Skeletal muscle tissue (tissue), 4 donors: ENCODE results near the gene SLC47A1. TPM values are rescaled to one million over a fixed set of nuclear protein-coding genes. Genes with fewer than 3 reads are reported as not detected.

ENCODE experiments used
- H3K27ac ChIP-seq: one replicate; pipeline ENCODE4 v1.7.0; 2013; ENCODE audit warnings: mild to moderate bottlenecking, low read depth, low read length, inconsistent platforms
- H3K27me3 ChIP-seq, 3 donors: one replicate each; pipeline ENCODE4 v1.7.0; 2013; ENCODE audit warnings: low read length in 3 of 3; ENCODE audit not compliant: control insufficient read depth in 3 of 3, insufficient read depth in 3 of 3
- H3K36me3 ChIP-seq, 3 donors: one replicate each; pipeline ENCODE4 v1.7.0; 2013; ENCODE audit warnings: low read length in 3 of 3; ENCODE audit not compliant: control insufficient read depth in 3 of 3, insufficient read depth in 3 of 3
- H3K4me1 ChIP-seq, 3 donors: one replicate each; pipeline ENCODE4 v1.7.0; 2013; ENCODE audit warnings: low read length in 3 of 3, mild to moderate bottlenecking in 3 of 3; ENCODE audit not compliant: control insufficient read depth in 3 of 3, insufficient read depth in 3 of 3
- H3K4me3 ChIP-seq, 3 donors: one replicate each; pipeline ENCODE4 v1.7.0; 2013; ENCODE audit warnings: low read length in 3 of 3
- H3K9ac ChIP-seq, 3 donors: one replicate each; pipeline ENCODE4 v1.7.0; 2013; ENCODE audit warnings: low read length in 3 of 3, mild to moderate bottlenecking in 3 of 3, moderate library complexity in 2 of 3, low read depth in 1 of 3
- H3K9me3 ChIP-seq, 3 donors: one replicate each; pipeline ENCODE4 v1.7.0; 2013; ENCODE audit warnings: low read length in 3 of 3; ENCODE audit not compliant: control insufficient read depth in 3 of 3
- total RNA-seq: library from RNA; depleted of rRNA; stranded (reverse); fragments of >200 nt; gene quantifications from one replicate; pipeline ENCODE4 v1.2.3, GENCODE V29; 2014
- donor health status: Osteomylitis.

Gene SLC47A1
- total RNA-seq, 1 donor from 2014 or later, result 0.52 TPM

DNA sequence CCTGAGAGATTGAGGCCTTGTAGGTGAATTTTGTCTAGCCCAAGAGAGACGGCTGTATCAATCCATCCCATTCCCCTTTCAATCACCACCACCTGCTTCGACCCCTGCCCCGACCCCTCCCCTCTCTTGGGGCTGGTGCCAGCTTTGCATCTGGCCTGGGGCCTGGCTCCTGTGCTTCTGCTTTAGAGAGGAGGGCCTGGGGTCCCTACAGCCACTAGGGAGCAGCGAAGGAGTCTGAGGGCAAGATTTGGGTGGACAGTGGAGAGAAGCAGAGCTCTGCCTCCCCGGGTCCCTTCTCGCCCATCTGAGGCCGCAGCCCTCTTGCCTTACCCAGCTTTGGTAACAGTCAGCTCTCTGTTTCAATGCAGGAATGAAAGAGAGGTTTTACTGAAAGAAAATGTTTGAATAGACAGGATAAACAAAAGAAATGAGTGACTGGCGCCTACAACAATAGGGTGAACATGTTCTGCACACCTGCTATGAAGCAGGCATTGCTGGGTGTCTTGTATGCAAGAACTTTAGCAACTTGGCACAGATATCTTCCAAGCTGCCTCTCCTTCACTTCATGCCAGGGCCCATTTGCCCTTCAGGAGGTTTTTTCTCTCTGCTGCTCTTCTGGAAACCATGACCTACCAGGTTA is 57.4 kb downstream of the SLC47A1 start:
- H3K9me3 ChIP-seq, result no peaks in the 10 kb centered on the region
- no peaks in the 10 kb centered on the region for H3K27me3 ChIP-seq
- H3K27ac ChIP-seq, result no peak overlapping the region
- H3K4me3 ChIP-seq, result no peak overlapping the region
- no peak overlapping the region for H3K9ac ChIP-seq
- H3K4me1 ChIP-seq, result no peaks in the 10 kb centered on the region
- H3K36me3 ChIP-seq, result no peaks in the 10 kb centered on the region

DNA sequence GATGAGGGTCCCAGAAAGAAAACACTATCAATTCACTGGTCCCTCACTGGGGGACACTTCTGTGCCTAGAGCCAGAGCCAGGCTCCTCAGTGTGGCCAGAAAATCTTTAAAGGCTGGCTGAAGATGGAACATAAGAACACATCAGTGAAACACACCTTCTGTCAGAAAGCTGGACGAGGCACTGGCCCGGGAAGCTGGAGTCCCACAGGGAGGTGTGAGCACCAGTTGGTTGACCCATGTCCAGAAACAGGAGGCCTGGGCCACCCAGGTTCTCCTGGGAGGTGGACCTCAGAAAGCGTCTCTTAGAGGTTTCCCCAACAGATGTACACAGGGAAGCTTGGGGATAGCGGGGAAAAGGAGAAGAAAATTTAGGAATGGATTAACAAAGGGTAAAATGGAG is 58.7 kb downstream of the SLC47A1 start:
- H3K27me3 ChIP-seq, result no peaks in the 10 kb centered on the region
- no peaks in the 10 kb centered on the region for H3K36me3 ChIP-seq
- H3K27ac ChIP-seq, result no peak overlapping the region

DNA sequence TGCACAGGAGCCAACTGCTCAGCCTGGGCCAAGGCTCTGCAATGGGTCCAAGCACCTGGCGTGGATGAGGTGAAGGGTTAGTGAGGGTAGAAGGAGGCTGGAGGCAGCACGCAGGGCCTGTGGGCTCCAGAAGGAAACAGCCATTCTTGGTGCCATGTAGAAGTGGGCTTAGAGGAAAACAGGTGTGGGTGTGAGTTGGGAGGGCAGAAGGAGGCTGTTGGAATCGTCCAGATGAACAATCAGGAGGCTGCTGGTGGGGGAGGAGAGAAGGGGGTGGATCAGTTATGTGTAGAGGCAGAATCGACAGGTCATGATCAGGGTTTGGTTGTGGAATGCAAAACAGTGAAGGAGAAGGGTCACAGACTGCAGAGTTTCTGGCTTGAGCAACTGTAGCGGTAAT is 63.2 kb downstream of the SLC47A1 start:
- Histone ChIP-seq H3K9me3 (no peaks in the 10 kb centered on the region), H3K9ac (no peak overlapping the region), H3K4me3 (no peak overlapping the region), H3K4me1 (no peaks in the 10 kb centered on the region), H3K27me3 (no peaks in the 10 kb centered on the region), H3K27ac (no peak overlapping the region), H3K36me3 (no peaks in the 10 kb centered on the region)

More for the DNA sequence above, 58.7 kb downstream of the SLC47A1 start:
- Histone ChIP-seq H3K4me3 (no peak overlapping the region), H3K4me1 (no peaks in the 10 kb centered on the region), H3K9ac (no peak overlapping the region), H3K9me3 (no peaks in the 10 kb centered on the region)

GRCh38 chr17:19610311-19610710 is 76.7 kb downstream of the SLC47A1 start:
- H3K4me1 ChIP-seq, result no peaks in the 10 kb centered on the region

GRCh38 chr17:19610879-19611278 is 77.2 kb downstream of the SLC47A1 start:
- no peaks in the 10 kb centered on the region for H3K36me3 ChIP-seq
- H3K4me3 ChIP-seq, result no peak overlapping the region
- no peaks in the 10 kb centered on the region for H3K9me3 ChIP-seq
- H3K27ac ChIP-seq, result no peak overlapping the region
- H3K27me3 ChIP-seq, result no peaks in the 10 kb centered on the region
- no peaks in the 10 kb centered on the region for H3K4me1 ChIP-seq
- no peak overlapping the region for H3K9ac ChIP-seq

More at GRCh38 chr17:19610311-19610710, 76.7 kb downstream of the SLC47A1 start:
- Histone ChIP-seq H3K9ac (no peak overlapping the region), H3K36me3 (no peaks in the 10 kb centered on the region), H3K27ac (no peak overlapping the region), H3K27me3 (no peaks in the 10 kb centered on the region), H3K4me3 (no peak overlapping the region), H3K9me3 (no peaks in the 10 kb centered on the region)

GRCh38 chr17:19613979-19614378 is 80.3 kb downstream of the SLC47A1 start:
- H3K4me3 ChIP-seq, result no peak overlapping the region
- H3K9ac ChIP-seq, result no peak overlapping the region
- H3K4me1 ChIP-seq, result no peaks in the 10 kb centered on the region
- no peak overlapping the region for H3K27ac ChIP-seq
- H3K36me3 ChIP-seq, result no peaks in the 10 kb centered on the region
- peaks cover 4 to 13% (median 6%) of the 10 kb centered on the region in 3 donors for H3K9me3 ChIP-seq
- H3K27me3 ChIP-seq, result no peaks in the 10 kb centered on the region

DNA sequence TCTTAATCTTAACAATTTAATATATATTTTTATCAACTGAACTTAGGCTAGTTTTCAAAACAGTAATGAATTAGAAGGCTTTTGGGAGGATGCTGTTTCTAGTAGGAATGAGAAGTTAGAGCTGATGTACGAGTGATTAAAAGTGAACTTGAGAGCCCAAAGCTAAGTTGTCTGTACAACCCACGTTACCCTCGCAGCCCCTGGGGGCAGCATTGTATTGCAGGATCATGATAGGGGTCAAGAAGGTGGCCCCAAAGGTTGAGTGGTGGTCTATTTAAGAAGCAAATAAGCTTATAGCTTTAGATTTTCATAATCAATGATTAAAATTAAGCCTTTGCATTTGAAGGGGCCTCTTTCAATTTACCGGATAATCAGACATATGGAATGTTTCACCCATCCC is 81.2 kb downstream of the SLC47A1 start:
- no peak overlapping the region for H3K9ac ChIP-seq
- H3K27ac ChIP-seq, result no peak overlapping the region
- no peaks in the 10 kb centered on the region for H3K27me3 ChIP-seq
- H3K4me3 ChIP-seq, result no peak overlapping the region
- H3K9me3 ChIP-seq, result peaks cover 6 to 22% (median 7%) of the 10 kb centered on the region in 3 donors
- H3K36me3 ChIP-seq, result no peaks in the 10 kb centered on the region
- H3K4me1 ChIP-seq, result no peaks in the 10 kb centered on the region

DNA sequence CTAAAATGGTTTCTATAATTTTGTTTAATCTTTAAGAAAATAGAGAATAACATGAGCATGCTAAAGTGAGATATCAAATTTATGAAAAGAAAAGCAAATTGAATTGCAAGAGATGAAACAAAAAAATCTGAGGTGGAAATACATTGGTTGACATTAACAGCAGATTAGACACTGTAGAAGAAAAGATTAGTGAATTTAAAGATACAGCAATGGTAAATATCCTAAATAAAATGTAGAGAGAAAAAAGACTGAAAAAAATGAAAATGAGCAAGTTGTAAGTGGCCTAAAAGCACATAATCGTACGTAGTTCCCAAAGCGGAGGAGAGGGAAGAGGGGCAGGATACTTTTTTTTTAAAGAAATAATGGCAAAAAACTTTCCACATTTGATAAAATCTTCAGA is 84.4 kb downstream of the SLC47A1 start:
- Histone ChIP-seq H3K36me3 (no peaks in the 10 kb centered on the region), H3K4me1 (no peaks in the 10 kb centered on the region), H3K4me3 (no peak overlapping the region), H3K9me3 (peaks cover 6 to 26% (median 7%) of the 10 kb centered on the region in 3 donors), H3K27ac (no peak overlapping the region), H3K27me3 (no peaks in the 10 kb centered on the region), H3K9ac (no peak overlapping the region)

DNA sequence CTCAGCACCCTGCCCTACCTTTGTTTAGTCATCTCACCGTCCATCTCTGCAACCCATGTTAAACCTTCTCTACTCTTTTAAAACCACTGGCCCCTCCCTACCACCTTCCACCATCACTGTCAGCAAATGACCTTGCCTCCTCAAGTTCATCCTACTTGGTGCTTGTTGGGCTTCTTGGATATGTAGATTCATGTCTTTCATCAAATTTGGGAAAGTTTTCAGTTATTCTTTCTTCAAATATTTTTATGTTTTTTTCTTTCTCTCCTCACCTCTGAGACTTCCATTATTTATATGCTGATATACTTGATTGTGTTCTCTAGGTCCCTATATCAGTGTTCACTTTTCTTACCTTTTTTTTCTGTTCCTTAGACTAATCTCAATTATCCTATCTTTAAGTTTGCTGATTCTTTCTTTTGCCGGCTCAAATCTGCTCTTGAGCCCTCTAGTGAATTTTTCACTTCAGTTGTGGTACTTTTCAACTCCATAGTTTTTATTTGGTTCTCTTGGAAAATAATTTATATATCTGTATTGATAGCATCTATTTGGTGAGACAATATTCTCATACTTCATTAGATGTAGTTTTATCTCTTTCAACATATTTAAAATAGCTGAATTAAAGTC is 86.2 kb downstream of the SLC47A1 start:
- no peak overlapping the region for H3K9ac ChIP-seq
- no peaks in the 10 kb centered on the region for H3K27me3 ChIP-seq
- no peak overlapping the region for H3K4me3 ChIP-seq
- no peak overlapping the region for H3K27ac ChIP-seq
- H3K9me3 ChIP-seq, result peaks cover 6 to 26% (median 7%) of the 10 kb centered on the region in 3 donors
- H3K36me3 ChIP-seq, result no peaks in the 10 kb centered on the region
- no peaks in the 10 kb centered on the region for H3K4me1 ChIP-seq

- no peaks in the 10 kb centered on the region for H3K27me3 ChIP-seq
- no peak overlapping the region for H3K27ac ChIP-seq
- no peak overlapping the region for H3K4me3 ChIP-seq
- H3K36me3 ChIP-seq, result no peaks in the 10 kb centered on the region
- peaks cover 6 to 26% (median 7%) of the 10 kb centered on the region in 3 donors for H3K9me3 ChIP-seq
- no peaks in the 10 kb centered on the region for H3K4me1 ChIP-seq
- H3K9ac ChIP-seq, result no peak overlapping the region
These were observed 88.0 kb downstream of the SLC47A1 start for GRCh38 chr17:19621697-19622096.
